CD14-positive monocyte (primary cell): ENCODE measurements around the gene MSL1. TPM values are rescaled to one million over a fixed set of nuclear protein-coding genes. Genes with fewer than 3 reads are reported as not detected.

ENCODE experiments used
- DNase-seq, 3 donors: peaks; one replicate each; pipeline ENCODE4 v3.0.0-alpha.2; 2011 to 2022
- H2AFZ ChIP-seq: 2 replicates; pipeline ENCODE4 v1.6.0; 2012; ENCODE audit warnings: mild to moderate bottlenecking, low read depth, low read length, inconsistent platforms; ENCODE audit not compliant: insufficient read depth, poor library complexity, severe bottlenecking
- H3K27ac ChIP-seq, 2 donors: 1 replicate in 1 of 2; 2 replicates in 1 of 2; pipeline ENCODE4 v1.5.1; 2012 to 2013; ENCODE audit warnings: low read length in 2 of 2, control low read depth in 1 of 2, inconsistent platforms in 1 of 2, low read depth in 1 of 2, mild to moderate bottlenecking in 1 of 2
- H3K27me3 ChIP-seq, 2 donors: one replicate each; pipeline versions ENCODE4 v1.6.0 to v1.6.1; 2011 to 2013; ENCODE audit warnings: low read length in 2 of 2; ENCODE audit not compliant: control insufficient read depth in 2 of 2, insufficient read depth in 2 of 2
- H3K36me3 ChIP-seq, 2 donors: replicated peaks in 1 of 2; 1 replicate in 1 of 2; 2 replicates in 1 of 2; pipeline versions ENCODE4 v1.5.1 to v1.6.1; 2012 to 2013; ENCODE audit warnings: low read length in 2 of 2, control low read depth in 1 of 2, inconsistent platforms in 1 of 2, mild to moderate bottlenecking in 1 of 2; ENCODE audit not compliant: insufficient read depth in 2 of 2, control insufficient read depth in 1 of 2
- H3K4me1 ChIP-seq, 2 donors: 1 replicate in 1 of 2; 2 replicates in 1 of 2; pipeline versions ENCODE4 v1.5.1 to v1.6.1; 2012 to 2013; ENCODE audit warnings: low read length in 2 of 2, control low read depth in 1 of 2, inconsistent platforms in 1 of 2, mild to moderate bottlenecking in 1 of 2, moderate library complexity in 1 of 2; ENCODE audit not compliant: insufficient read depth in 2 of 2, control insufficient read depth in 1 of 2
- H3K4me2 ChIP-seq: replicated peaks from 2 replicates; pipeline ENCODE3; 2012; ENCODE audit warnings: low read length, moderate library complexity, mild to moderate bottlenecking; ENCODE audit not compliant: poor library complexity, severe bottlenecking; ENCODE audit errors: extremely low read depth
- H3K4me3 ChIP-seq, 3 experiments: fragments of 200-600 bp in 1 of 3; sonication (generic) in 1 of 3; replicated peaks in 1 of 3; 1 replicate in 2 of 3; 2 replicates in 1 of 3; pipeline ENCODE4 v1.5.1; 2011 to 2013; ENCODE audit warnings: low read length in 3 of 3, mild to moderate bottlenecking in 3 of 3, control low read depth in 2 of 3, low read depth in 2 of 3, inconsistent platforms in 1 of 3, moderate library complexity in 1 of 3
- H3K79me2 ChIP-seq: 2 replicates; pipeline ENCODE4 v1.6.0; 2012; ENCODE audit warnings: mild to moderate bottlenecking, control low read depth, inconsistent platforms, low read length, moderate library complexity; ENCODE audit not compliant: insufficient read depth
- H3K9ac ChIP-seq: 2 replicates; pipeline ENCODE4 v1.6.0; 2017; ENCODE audit warnings: low read length, mild to moderate bottlenecking; ENCODE audit not compliant: insufficient read depth, poor library complexity, severe bottlenecking
- H3K9me3 ChIP-seq, 2 donors: replicated peaks in 1 of 2; 1 replicate in 1 of 2; 2 replicates in 1 of 2; pipeline versions ENCODE4 v1.5.1 to v1.6.1; 2012 to 2013; ENCODE audit warnings: low read length in 2 of 2, control low read depth in 1 of 2; ENCODE audit not compliant: control insufficient read depth in 1 of 2, insufficient read depth in 1 of 2
- H4K20me1 ChIP-seq: 2 replicates; pipeline ENCODE4 v1.6.0; 2012; ENCODE audit warnings: mild to moderate bottlenecking, low read length, control low read depth, moderate library complexity; ENCODE audit not compliant: insufficient read depth
- H3K27ac Mint-ChIP-seq, 7 donors: one replicate each; pipeline ENCODE4 v1.8.0; 2020; ENCODE audit warnings: mild to moderate bottlenecking in 7 of 7, mixed read lengths in 7 of 7, moderate library complexity in 6 of 7, inconsistent platforms in 2 of 7
- H3K27me3 Mint-ChIP-seq, 3 donors: one replicate each; pipeline ENCODE4 v1.8.0; 2021 to 2022; ENCODE audit warnings: low read depth in 3 of 3, mild to moderate bottlenecking in 3 of 3, mixed read lengths in 3 of 3, moderate library complexity in 3 of 3, inconsistent platforms in 1 of 3
- H3K36me3 Mint-ChIP-seq, 2 donors: one replicate each; pipeline ENCODE4 v1.8.0; 2020; ENCODE audit warnings: mixed read lengths in 2 of 2, inconsistent platforms in 1 of 2, mild to moderate bottlenecking in 1 of 2
- H3K4me1 Mint-ChIP-seq: one replicate; pipeline ENCODE4 v1.8.0; 2020; ENCODE audit warnings: mild to moderate bottlenecking, mixed read lengths
- H3K4me3 Mint-ChIP-seq, 2 donors: one replicate each; pipeline ENCODE4 v1.8.0; 2020; ENCODE audit warnings: mild to moderate bottlenecking in 2 of 2, mixed read lengths in 2 of 2, moderate library complexity in 1 of 2
- H3K9me3 Mint-ChIP-seq, 7 donors: one replicate each; pipeline ENCODE4 v1.8.0; 2020 to 2022; ENCODE audit warnings: mixed read lengths in 7 of 7, mild to moderate bottlenecking in 6 of 7, moderate library complexity in 6 of 7, inconsistent platforms in 2 of 7
- WGBS: methylation state at CpG from one replicate; pipeline ENCODE4 v1.1.5; 2013; ENCODE audit warnings: missing lambda C conversion rate; ENCODE audit not compliant: insufficient coverage; 5-methylcytosine and 5-hydroxymethylcytosine counted together
- intact Hi-C, 2 donors: fragments of 100-400 bp; cut with micrococcal nuclease; formaldehyde crosslinking; loops; one replicate each; pipeline versions ENCODE4 v1.15.0 to v1.15.1; 2023
- polyA plus RNA-seq, 3 donors: library from polyadenylated mRNA; depleted of rRNA in 1 of 3; unstranded in 2 of 3; stranded (reverse) in 1 of 3; fragments of 300-500 nt in 2 of 3; fragments of >200 nt in 1 of 3; fragmentation: Illumina TruSeq in 2 of 3; gene quantifications; 1 replicate in 2 of 3; 2 replicates in 1 of 3; pipeline ENCODE4 v1.2.3, GENCODE V29; 2012 to 2021
- TF ChIP-seq, protein P1 (sequence below): fragments of 200-600 bp; IDR thresholded peaks from one replicate; pipeline ENCODE4 v1.8.0; 2022; ENCODE audit warnings: antibody characterized with exemption, mild to moderate bottlenecking

MSL1 gene
- polyA plus RNA-seq, 3 donors, result 10.0 to 89.2 (median 11.4) TPM

DNA sequence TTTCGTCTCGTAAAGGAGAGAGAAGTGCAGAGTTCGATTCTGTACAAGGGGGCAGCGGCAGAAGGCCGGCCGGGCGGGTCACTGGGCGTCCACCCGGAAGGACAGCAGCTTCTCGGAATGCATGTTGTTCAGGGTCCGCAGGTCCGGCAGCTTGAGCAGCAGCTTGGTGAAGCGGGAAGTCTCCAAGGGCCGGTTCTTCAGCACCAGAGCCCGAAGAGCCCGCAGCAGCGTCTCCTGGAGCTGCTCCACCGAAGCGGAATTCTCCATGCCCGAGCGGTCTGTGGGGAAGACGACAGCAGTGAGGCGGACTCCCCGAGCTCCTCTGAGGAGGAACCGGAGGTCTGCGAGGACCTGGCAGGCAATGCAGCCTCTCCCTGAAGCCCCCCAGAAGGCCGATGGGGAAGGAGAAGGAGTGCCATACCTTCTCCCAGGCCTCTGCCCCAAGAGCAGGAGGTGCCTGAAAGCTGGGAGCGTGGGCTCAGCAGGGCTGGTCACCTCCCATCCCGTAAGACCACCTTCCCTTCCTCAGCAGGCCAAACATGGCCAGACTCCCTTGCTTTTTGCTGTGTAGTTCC is 28.7 kb upstream of the MSL1 start:
- Histone ChIP-seq H3K4me3 (no peak overlapping the region), H2AFZ (no peak overlapping the region), H4K20me1 (no peaks in the 10 kb centered on the region), H3K79me2 (no peaks in the 10 kb centered on the region), H3K36me3 (peaks cover 42 to 46% of the 10 kb centered on the region in 2 donors), H3K9me3 (no peaks in the 10 kb centered on the region), H3K27ac (no peak overlapping the region), H3K9ac (no peak overlapping the region), H3K4me1 (peaks cover 32 to 33% of the 10 kb centered on the region in 2 donors), H3K27me3 (no peaks in the 10 kb centered on the region), H3K4me2 (no peak overlapping the region)
- H3K4me3 Mint-ChIP-seq, result no peak overlapping the region
- H3K36me3 Mint-ChIP-seq, result peaks cover 52 to 68% of the 10 kb centered on the region in 2 donors
- 98% methylated on average over 25 of the region's 29 CpGs for WGBS
- no peak for DNase-seq
- H3K4me1 Mint-ChIP-seq, result peaks cover 43% of the 10 kb centered on the region
- peaks cover 0 to 3% (median 1%) of the 10 kb centered on the region in 3 donors for H3K27me3 Mint-ChIP-seq
- H3K9me3 Mint-ChIP-seq, result no peaks in the 10 kb centered on the region
- peak overlapping the region in 2 of 7 donors; percentile 48 to 70 for H3K27ac Mint-ChIP-seq
- TF ChIP-seq, protein P1, sequence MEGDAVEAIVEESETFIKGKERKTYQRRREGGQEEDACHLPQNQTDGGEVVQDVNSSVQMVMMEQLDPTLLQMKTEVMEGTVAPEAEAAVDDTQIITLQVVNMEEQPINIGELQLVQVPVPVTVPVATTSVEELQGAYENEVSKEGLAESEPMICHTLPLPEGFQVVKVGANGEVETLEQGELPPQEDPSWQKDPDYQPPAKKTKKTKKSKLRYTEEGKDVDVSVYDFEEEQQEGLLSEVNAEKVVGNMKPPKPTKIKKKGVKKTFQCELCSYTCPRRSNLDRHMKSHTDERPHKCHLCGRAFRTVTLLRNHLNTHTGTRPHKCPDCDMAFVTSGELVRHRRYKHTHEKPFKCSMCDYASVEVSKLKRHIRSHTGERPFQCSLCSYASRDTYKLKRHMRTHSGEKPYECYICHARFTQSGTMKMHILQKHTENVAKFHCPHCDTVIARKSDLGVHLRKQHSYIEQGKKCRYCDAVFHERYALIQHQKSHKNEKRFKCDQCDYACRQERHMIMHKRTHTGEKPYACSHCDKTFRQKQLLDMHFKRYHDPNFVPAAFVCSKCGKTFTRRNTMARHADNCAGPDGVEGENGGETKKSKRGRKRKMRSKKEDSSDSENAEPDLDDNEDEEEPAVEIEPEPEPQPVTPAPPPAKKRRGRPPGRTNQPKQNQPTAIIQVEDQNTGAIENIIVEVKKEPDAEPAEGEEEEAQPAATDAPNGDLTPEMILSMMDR, result no peak
- intact Hi-C loops, result no loop called here

DNA sequence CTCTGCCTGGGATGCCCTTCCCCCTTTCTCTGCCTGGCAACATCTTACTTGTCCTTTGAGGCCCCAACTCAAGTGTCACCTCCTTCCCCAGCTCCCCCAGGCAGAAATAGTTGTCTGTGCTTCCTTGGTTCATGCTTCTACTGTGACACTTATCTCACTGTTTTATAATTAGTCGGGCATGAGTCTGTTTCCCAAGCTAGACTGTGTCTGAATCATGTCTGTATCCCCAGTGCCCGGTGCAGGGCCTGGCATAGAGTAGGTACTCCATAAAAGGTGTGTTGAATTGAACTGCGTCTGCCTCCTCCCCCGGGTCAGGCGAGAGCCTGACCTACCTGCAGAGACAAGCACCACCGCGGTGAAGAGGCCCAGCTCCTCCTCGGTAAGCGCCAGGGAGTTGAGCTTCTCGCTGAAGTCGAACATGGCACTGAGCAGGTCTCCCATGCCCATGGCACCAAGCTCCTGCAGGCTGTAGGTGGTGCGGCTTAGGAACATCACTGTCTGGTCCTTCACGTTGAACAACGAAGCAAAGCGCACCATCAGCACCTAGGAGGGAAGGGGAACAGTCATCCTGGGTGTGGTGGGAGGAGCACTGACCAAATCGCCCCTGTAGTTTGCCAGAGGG is 28.1 kb upstream of the MSL1 start:
- no peak overlapping the region for H2AFZ ChIP-seq
- 92% methylated on average over 15 of the region's 16 CpGs for WGBS
- no peak overlapping the region for H3K9ac ChIP-seq
- H4K20me1 ChIP-seq, result no peaks in the 10 kb centered on the region
- Mint-ChIP-seq H3K4me1 (peaks cover 49% of the 10 kb centered on the region), H3K9me3 (peaks cover 0 to 2% (median 0%) of the 10 kb centered on the region in 7 donors), H3K27me3 (peaks cover 0 to 3% (median 0%) of the 10 kb centered on the region in 3 donors), H3K4me3 (no peak overlapping the region), H3K36me3 (peaks cover 47 to 62% of the 10 kb centered on the region in 2 donors), H3K27ac (peak overlapping the region in 4 of 7 donors; percentile 10 to 70 (median 44))
- no peak overlapping the region for H3K27ac ChIP-seq
- H3K36me3 ChIP-seq, result peaks cover 36 to 40% of the 10 kb centered on the region in 2 donors
- no peaks in the 10 kb centered on the region for H3K79me2 ChIP-seq
- no peaks in the 10 kb centered on the region for H3K27me3 ChIP-seq
- intact Hi-C loops, result no loop called here
- peaks cover 38% of the 10 kb centered on the region in 2 donors for H3K4me1 ChIP-seq
- H3K9me3 ChIP-seq, result no peaks in the 10 kb centered on the region
- H3K4me3 ChIP-seq, result no peak overlapping the region
- H3K4me2 ChIP-seq, result no peak overlapping the region
- TF ChIP-seq, protein P1, result no peak
- DNase-seq, result no peak
